SK-N-SH treated with all-trans-retinoic acid at 6 μM for 48 hours (cell line): ENCODE results near the gene SELL.

ENCODE experiments used
- POU6F1 ChIP-seq: fragments of 250-450 bp; sonication (Bioruptor Pico); IDR thresholded peaks from 2 replicates; pipeline ENCODE4 v1.8.0; 2021; ENCODE audit warnings: low read depth, mild to moderate bottlenecking, moderate library complexity, borderline replicate concordance
- RARB ChIP-seq: fragments of 250-450 bp; sonication (Bioruptor Pico); IDR thresholded peaks from 2 replicates; pipeline ENCODE4 v1.8.0; 2021; ENCODE audit warnings: mild to moderate bottlenecking, moderate library complexity
- ZFP3 ChIP-seq: fragments of 250-450 bp; sonication (Bioruptor Pico); IDR thresholded peaks from 2 replicates; pipeline ENCODE4 v1.5.0; 2020; ENCODE audit warnings: mild to moderate bottlenecking, moderate library complexity
- ZFP30 ChIP-seq: fragments of 450-650 bp; formaldehyde crosslinking; IDR thresholded peaks from 2 replicates; pipeline ENCODE4 v1.5.0; 2022; ENCODE audit warnings: mild to moderate bottlenecking, moderate library complexity

GRCh38 chr1:169731446-169731845, 20.0 kb upstream of the SELL start:
- no peak for TF ChIP-seq POU6F1 (CRISPR knock-in tag)
- TF ChIP-seq ZFP3 = no peak
- TF ChIP-seq ZFP30 = no peak
- TF ChIP-seq RARB (CRISPR knock-in tag) = no peak
